ENCODE data around the gene NUAK1.

GRCh38 chr12:106142591-106143261, 4.0 kb upstream of the NUAK1 start:
- TF ChIP-seq CTCF (IDR thresholded peaks at IDR 0.05; ENCODE audit: low read depth, low read length, poor library complexity, severe bottlenecking) (no peak), EZH2phosphoT487 (IDR thresholded peaks at IDR 0.05; ENCODE audit: borderline replicate concordance, low read length) (no peak)

Data from DOHH2 (cell line).